HEK293T (cell line): Measurements from ENCODE around the gene NUP133.

Experiments used
- BHLHE40 ChIP-seq: fragments of 450-650 bp; IDR thresholded peaks from 2 replicates; pipeline ENCODE4 v1.6.1; 2016; ENCODE audit warnings: mild to moderate bottlenecking, moderate library complexity, borderline replicate concordance
- CTBP1 ChIP-seq: fragments of 450-650 bp; IDR thresholded peaks from 2 replicates; pipeline ENCODE4 v1.6.1; 2016; ENCODE audit warnings: borderline replicate concordance
- ELF4 ChIP-seq: fragments of 450-650 bp; IDR thresholded peaks from 2 replicates; pipeline ENCODE4 v1.6.1; 2017; ENCODE audit warnings: antibody characterized with exemption
- FOXA1 ChIP-seq: fragments of 450-650 bp; IDR thresholded peaks from 2 replicates; pipeline ENCODE4 v1.6.1; 2016; ENCODE audit warnings: mild to moderate bottlenecking
- FOXK2 ChIP-seq: fragments of 450-650 bp; IDR thresholded peaks from 2 replicates; pipeline ENCODE4 v1.6.1; 2016; ENCODE audit warnings: mild to moderate bottlenecking
- FOXM1 ChIP-seq: fragments of 450-650 bp; IDR thresholded peaks from 2 replicates; pipeline ENCODE4 v1.6.1; 2017; ENCODE audit warnings: mild to moderate bottlenecking, borderline replicate concordance
- HDGF ChIP-seq: fragments of 450-650 bp; IDR thresholded peaks from 2 replicates; pipeline ENCODE4 v1.6.1; 2017; ENCODE audit warnings: antibody characterized with exemption, borderline replicate concordance
- L3MBTL2 ChIP-seq: fragments of 450-650 bp; conservative IDR thresholded peaks from 2 replicates; pipeline ENCODE4 v1.6.1; 2016; ENCODE audit warnings: mild to moderate bottlenecking
- NFRKB ChIP-seq: fragments of 450-650 bp; IDR thresholded peaks from 2 replicates; pipeline ENCODE4 v1.6.1; 2016; ENCODE audit warnings: mild to moderate bottlenecking, moderate library complexity
- SP1 ChIP-seq: fragments of 450-650 bp; IDR thresholded peaks from 2 replicates; pipeline ENCODE4 v1.6.1; 2017
- SUZ12 ChIP-seq: fragments of 450-650 bp; IDR thresholded peaks from 2 replicates; pipeline ENCODE4 v1.6.1; 2016; ENCODE audit warnings: mild to moderate bottlenecking
- TARDBP ChIP-seq: fragments of 450-650 bp; IDR thresholded peaks from 2 replicates; pipeline ENCODE4 v1.6.1; 2016
- ZNF384 ChIP-seq: fragments of 450-650 bp; IDR thresholded peaks from 2 replicates; pipeline ENCODE4 v1.6.1; 2016
- TF ChIP-seq, protein P1 (sequence below): fragments of 450-650 bp; IDR thresholded peaks from 2 replicates; pipeline ENCODE4 v1.6.1; 2016

DNA sequence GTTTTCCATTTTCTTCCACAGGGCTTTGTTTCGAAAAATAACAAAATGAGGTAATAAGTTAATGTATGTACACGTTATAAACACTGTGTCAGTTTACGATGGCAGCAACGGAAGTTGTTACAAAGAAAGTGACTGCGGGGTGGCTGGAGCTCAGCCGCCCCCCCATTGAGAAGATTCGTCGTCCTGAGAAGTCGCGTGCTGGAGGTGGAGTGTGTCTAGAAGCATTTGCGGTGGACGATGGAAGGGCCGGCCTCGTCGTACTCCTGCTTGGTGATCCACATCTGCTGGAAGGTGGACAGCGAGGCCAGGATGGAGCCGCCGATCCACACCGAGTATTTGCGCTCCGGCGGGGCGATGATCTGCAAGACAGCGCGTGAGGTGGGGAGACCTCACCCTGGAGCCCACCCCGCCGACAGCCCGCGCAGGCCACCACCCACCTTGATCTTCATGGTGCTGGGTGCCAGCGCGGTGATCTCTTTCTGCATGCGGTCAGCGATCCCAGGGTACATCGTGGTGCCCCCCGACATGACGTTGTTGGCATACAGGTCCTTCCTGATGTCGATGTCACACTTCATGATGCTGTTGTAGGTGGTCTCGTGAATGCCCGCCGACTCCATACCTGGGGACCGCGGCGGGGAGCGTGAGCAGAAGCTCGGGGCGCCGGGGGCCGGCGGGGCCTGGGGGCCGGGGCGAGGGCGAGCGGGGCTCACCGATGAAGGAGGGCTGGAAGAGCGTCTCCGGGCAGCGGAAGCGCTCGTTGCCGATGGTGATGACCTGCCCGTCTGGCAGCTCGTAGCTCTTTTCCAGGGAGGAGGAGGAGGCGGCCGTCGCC, 76.6 kb downstream of the NUP133 start:
- TF ChIP-seq SUZ12, result no peak
- TF ChIP-seq FOXM1, result no peak
- TF ChIP-seq, protein P1, sequence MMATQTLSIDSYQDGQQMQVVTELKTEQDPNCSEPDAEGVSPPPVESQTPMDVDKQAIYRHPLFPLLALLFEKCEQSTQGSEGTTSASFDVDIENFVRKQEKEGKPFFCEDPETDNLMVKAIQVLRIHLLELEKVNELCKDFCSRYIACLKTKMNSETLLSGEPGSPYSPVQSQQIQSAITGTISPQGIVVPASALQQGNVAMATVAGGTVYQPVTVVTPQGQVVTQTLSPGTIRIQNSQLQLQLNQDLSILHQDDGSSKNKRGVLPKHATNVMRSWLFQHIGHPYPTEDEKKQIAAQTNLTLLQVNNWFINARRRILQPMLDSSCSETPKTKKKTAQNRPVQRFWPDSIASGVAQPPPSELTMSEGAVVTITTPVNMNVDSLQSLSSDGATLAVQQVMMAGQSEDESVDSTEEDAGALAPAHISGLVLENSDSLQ, result no peak
- no peak for TF ChIP-seq NFRKB
- no peak for TF ChIP-seq ELF4
- no peak for TF ChIP-seq HDGF
- no peak for TF ChIP-seq SP1
- TF ChIP-seq FOXA1, result no peak
- TF ChIP-seq ZNF384, result no peak
- TF ChIP-seq BHLHE40, result no peak
- TF ChIP-seq CTBP1, result no peak
- TF ChIP-seq L3MBTL2, result no peak
- TF ChIP-seq FOXK2, result no peak
- no peak for TF ChIP-seq TARDBP
